Activated T-cell treated with anti-CD3 and anti-CD28 coated beads for 4 hours (primary cell): ENCODE results near the gene DDIT4L.
"Not testable (repeated sequence)": the region's sequence is repeated elsewhere in the genome, so short reads cannot be mapped to it uniquely, and the experiment has no call there.

ENCODE experiments used
- DNase-seq: peaks from one replicate; pipeline ENCODE4 v3.0.0-alpha.2; 2020

DDIT4L gene

GRCh38 chr4:100165809-100166208, 24.5 kb downstream of the DDIT4L start:
- no peak for DNase-seq

- DNase-seq: no peak
Measured at GRCh38 chr4:100164808-100165760, 25.2 kb downstream of the DDIT4L start.

- no peak for DNase-seq
Measured at GRCh38 chr4:100162027-100162685, 28.1 kb downstream of the DDIT4L start.

- no peak for DNase-seq
Measured at GRCh38 chr4:100149190-100149589, 41.1 kb downstream of the DDIT4L start.

GRCh38 chr4:100147684-100148083, 42.6 kb downstream of the DDIT4L start:
- DNase-seq: no peak

- no peak for DNase-seq
Measured at GRCh38 chr4:100147198-100147597, 43.1 kb downstream of the DDIT4L start.

- no peak for DNase-seq
Measured at GRCh38 chr4:100146756-100147155, 43.5 kb downstream of the DDIT4L start.

- not testable (repeated sequence) for DNase-seq
Measured at GRCh38 chr4:100137320-100137719, 52.9 kb downstream of the DDIT4L start.
